AG04450 (cell line): ENCODE measurements around the gene SLC24A2. TPM values are rescaled to one million over a fixed set of nuclear protein-coding genes. Genes with fewer than 3 reads are reported as not detected.

Experiments used
- CTCF ChIA-PET: fragments of 300-600, 350-600 bp; formaldehyde crosslinking; extraction: SDS; loops from one replicate; lab custom pipeline; 2022; ENCODE audit warnings: antibody characterized with exemption, inconsistent platforms; lab: Charles Lee
- POLR2A ChIA-PET: fragments of 350-600 bp; formaldehyde crosslinking; extraction: SDS; loops from one replicate; lab custom pipeline; 2021; ENCODE audit warnings: antibody characterized with exemption, inconsistent platforms; lab: Yijun Ruan, JAX
- DNase-seq: peaks from one replicate; pipeline ENCODE4 v3.0.0-alpha.2; 2011; ENCODE audit warnings: low read depth, low spot score
- H3K27ac ChIP-seq: one replicate; pipeline ENCODE4 v1.5.1; 2012; ENCODE audit warnings: low read depth, low read length, control low read depth
- H3K27me3 ChIP-seq: one replicate; pipeline ENCODE4 v1.6.0; 2012; ENCODE audit warnings: low read length; ENCODE audit not compliant: control insufficient read depth, insufficient read depth
- H3K4me3 ChIP-seq: 2 replicates; pipeline ENCODE4 v1.5.1; 2011; ENCODE audit warnings: mild to moderate bottlenecking, low read depth, low read length, control low read depth
- H3K9me3 ChIP-seq: 2 replicates; pipeline ENCODE4 v1.5.1; 2012; ENCODE audit warnings: low read length; ENCODE audit not compliant: control insufficient read depth, insufficient read depth
- CTCF ChIP-seq: IDR thresholded peaks from 2 replicates; pipeline ENCODE4 v1.5.1; 2011; ENCODE audit warnings: low read depth, low read length, control low read depth, inconsistent platforms
- polyA plus RNA-seq: library from polyadenylated mRNA; depleted of rRNA; stranded (reverse); fragments of >200 nt; gene quantifications from 2 replicates; pipeline ENCODE4 v1.2.3, GENCODE V29; 2011

SLC24A2 gene
- polyA plus RNA-seq, 1 experiment = not detected

GRCh38 chr9:19748278-19749126 is 40.3 kb downstream of the SLC24A2 start:
- no peak for TF ChIP-seq CTCF
- POLR2A ChIA-PET = no interaction called here
- no peak for DNase-seq
- Histone ChIP-seq H3K4me3 (no peak overlapping the region), H3K27me3 (no peaks in the 10 kb centered on the region), H3K9me3 (no peaks in the 10 kb centered on the region), H3K27ac (no peak overlapping the region)
- CTCF ChIA-PET = no interaction called here

GRCh38 chr9:19746223-19746622 is 42.6 kb downstream of the SLC24A2 start:
- Histone ChIP-seq H3K27ac (no peak overlapping the region), H3K27me3 (no peaks in the 10 kb centered on the region), H3K4me3 (no peak overlapping the region), H3K9me3 (no peaks in the 10 kb centered on the region)
- no peak for DNase-seq
- TF ChIP-seq CTCF = no peak
- CTCF ChIA-PET = no interaction called here
- POLR2A ChIA-PET = no interaction called here

- TF ChIP-seq CTCF = no peak
- H3K4me3 ChIP-seq = no peak overlapping the region
Measured at GRCh38 chr9:19741178-19741577, 47.7 kb downstream of the SLC24A2 start.

More at GRCh38 chr9:19741178-19741577, 47.7 kb downstream of the SLC24A2 start:
- CTCF ChIA-PET = no interaction called here
- Histone ChIP-seq H3K27ac (no peak overlapping the region), H3K9me3 (no peaks in the 10 kb centered on the region), H3K27me3 (no peaks in the 10 kb centered on the region)
- no peak for DNase-seq
- POLR2A ChIA-PET = no interaction called here
